OCI-LY7 (cell line): Measurements from ENCODE around the gene ZFHX2. TPM values are rescaled to one million over a fixed set of nuclear protein-coding genes. Genes with fewer than 3 reads are reported as not detected.

Source experiments
- BruUV-seq: library from RNA; stranded (reverse); fragments of 400-500 nt; replicated peaks from 2 replicates; lab custom pipeline; 2021; lab: Mats Ljungman, UMichigan
- CTCF ChIA-PET: fragments of 300-600 bp; sonication (Branson Sonifier 250); formaldehyde crosslinking; loops from one replicate; lab custom pipeline; 2022; ENCODE audit warnings: antibody characterized with exemption; ENCODE audit not compliant: unreplicated experiment; lab: Charles Lee
- POLR2A ChIA-PET: fragments of 300-600 bp; sonication (Branson Sonifier 250); formaldehyde crosslinking; loops from one replicate; lab custom pipeline; 2022; ENCODE audit warnings: antibody characterized with exemption; lab: Charles Lee
- DNase-seq: peaks from one replicate; pipeline ENCODE4 v3.0.0-alpha.2; 2015; ENCODE audit warnings: low spot score
- H2AFZ ChIP-seq: fragments of 200-600 bp; sonication (generic), shearing (Covaris generic); 2 replicates; pipeline ENCODE4 v1.6.1; 2014; ENCODE audit warnings: mild to moderate bottlenecking, antibody characterized with exemption, low read length, moderate library complexity
- H3K27ac ChIP-seq: fragments of 200-600 bp; sonication (generic); 2 replicates; pipeline ENCODE4 v1.5.1; 2014; ENCODE audit warnings: mixed run types, low read depth, mild to moderate bottlenecking, moderate library complexity, low read length, inconsistent platforms; ENCODE audit not compliant: poor library complexity, severe bottlenecking
- H3K36me3 ChIP-seq: fragments of 200-600 bp; sonication (generic); 2 replicates; pipeline ENCODE4 v1.6.1; 2014; ENCODE audit warnings: mild to moderate bottlenecking, antibody characterized with exemption, low read length, moderate library complexity, mixed read lengths; ENCODE audit not compliant: insufficient read depth
- H3K4me1 ChIP-seq: fragments of 200-600 bp; sonication (generic); 2 replicates; pipeline ENCODE4 v1.5.1; 2014; ENCODE audit warnings: mild to moderate bottlenecking, low read length; ENCODE audit not compliant: insufficient read depth, poor library complexity, severe bottlenecking
- H3K4me2 ChIP-seq: fragments of 200-600 bp; sonication (generic); 2 replicates; pipeline ENCODE4 v1.6.1; 2014; ENCODE audit warnings: mild to moderate bottlenecking, low read length
- H3K4me3 ChIP-seq: fragments of 200-600 bp; sonication (generic); 2 replicates; pipeline ENCODE4 v1.5.1; 2014; ENCODE audit warnings: mild to moderate bottlenecking, low read depth, low read length; ENCODE audit not compliant: poor library complexity, severe bottlenecking
- H3K79me2 ChIP-seq: fragments of 200-600 bp; sonication (generic); 2 replicates; pipeline ENCODE4 v1.6.1; 2016; ENCODE audit warnings: low read depth, mild to moderate bottlenecking, low read length, moderate library complexity, mixed read lengths; ENCODE audit not compliant: insufficient read depth
- H3K9me2 ChIP-seq: fragments of 200-600 bp; sonication (generic); 2 replicates; pipeline ENCODE4 v1.6.1; 2016; ENCODE audit warnings: mild to moderate bottlenecking, low read length, mixed read lengths; ENCODE audit not compliant: insufficient read depth
- H3K9me3 ChIP-seq: fragments of 200-600 bp; sonication (generic); 2 replicates; pipeline ENCODE4 v1.6.1; 2014; ENCODE audit warnings: mild to moderate bottlenecking, mixed run types, low read length, mixed read lengths
- H4K20me1 ChIP-seq: fragments of 200-600 bp; sonication (generic); 2 replicates; pipeline ENCODE4 v1.6.1; 2014; ENCODE audit warnings: mild to moderate bottlenecking, antibody characterized with exemption, low read length, moderate library complexity, mixed read lengths; ENCODE audit not compliant: insufficient read depth
- CTCF ChIP-seq: fragments of 200-600 bp; sonication (generic); conservative IDR thresholded peaks from 2 replicates; pipeline ENCODE4 v1.5.1; 2014; ENCODE audit warnings: mild to moderate bottlenecking, antibody characterized with exemption, low read length, moderate library complexity, mixed read lengths
- EZH2phosphoT487 ChIP-seq: fragments of 200-600 bp; sonication (generic); IDR thresholded peaks from 2 replicates; pipeline ENCODE4 v1.6.1; 2018; ENCODE audit warnings: low read depth, borderline replicate concordance, mild to moderate bottlenecking, mixed run types, antibody characterized with exemption, low read length, moderate library complexity, mixed read lengths
- intact Hi-C: fragments of 100-400 bp; cut with micrococcal nuclease; formaldehyde crosslinking; loops from one replicate; pipeline ENCODE4 v1.10.0; 2022; ENCODE audit not compliant: unreplicated experiment
- total RNA-seq, 2 experiments: library from RNA; depleted of rRNA in 1 of 2; stranded (reverse); fragments of >200 nt in 1 of 2; shearing (Covaris generic) in 1 of 2; gene quantifications; 2 replicates each; pipeline ENCODE4 v1.2.3, GENCODE V29; 2014 to 2022

Gene ZFHX2
- total RNA-seq, 2 experiments from 2014 or later = 0.60 to 1.8 TPM

GRCh38 chr14:23481979-23482822, 69.4 kb downstream of the ZFHX2 start:
- Histone ChIP-seq H3K4me1 (peaks cover 6% of the 10 kb centered on the region), H3K9me3 (no peaks in the 10 kb centered on the region), H3K36me3 (peaks cover 24% of the 10 kb centered on the region), H4K20me1 (no peaks in the 10 kb centered on the region), H3K4me3 (no peak overlapping the region), H3K79me2 (no peaks in the 10 kb centered on the region), H3K4me2 (no peak overlapping the region), H3K27ac (no peak overlapping the region), H2AFZ (no peak overlapping the region), H3K9me2 (no peaks in the 10 kb centered on the region)
- ChIA-PET POLR2A (no interaction called here), CTCF (interaction anchor here (0.5 to 0.6 kb wide), 3 partner anchors 30 to 444 kb away, joined by 3 read pairs; no protein-coding TSS in a partner anchor)
- intact Hi-C loops = loop anchor here (2.0 kb wide), 1 partner anchor 57 kb away; no protein-coding TSS in a partner anchor
- no TSS peak for BruUV-seq
- peak; percentile 55 for TF ChIP-seq CTCF
- no peak for TF ChIP-seq EZH2phosphoT487
- no peak for DNase-seq

GRCh38 chr14:23481362-23481970, 70.1 kb downstream of the ZFHX2 start:
- no peak overlapping the region for H3K27ac ChIP-seq
- no peak overlapping the region for H3K4me2 ChIP-seq
- TF ChIP-seq CTCF = no peak
- TF ChIP-seq EZH2phosphoT487 = no peak
- no peak for DNase-seq
- intact Hi-C loops = no loop called here
- no peaks in the 10 kb centered on the region for H4K20me1 ChIP-seq
- no peaks in the 10 kb centered on the region for H3K9me3 ChIP-seq
- H3K79me2 ChIP-seq = no peaks in the 10 kb centered on the region
- ChIA-PET CTCF (interaction anchor here (0.6 kb wide), 2 partner anchors 56 to 444 kb away, joined by 3 read pairs; no protein-coding TSS in a partner anchor), POLR2A (no interaction called here)
- no peak overlapping the region for H2AFZ ChIP-seq
- BruUV-seq = no TSS peak
- H3K9me2 ChIP-seq = no peaks in the 10 kb centered on the region
- peaks cover 31% of the 10 kb centered on the region for H3K36me3 ChIP-seq
- peaks cover 6% of the 10 kb centered on the region for H3K4me1 ChIP-seq
- H3K4me3 ChIP-seq = no peak overlapping the region
